ENCODE results near the gene PMPCB.

Gene PMPCB

DNA sequence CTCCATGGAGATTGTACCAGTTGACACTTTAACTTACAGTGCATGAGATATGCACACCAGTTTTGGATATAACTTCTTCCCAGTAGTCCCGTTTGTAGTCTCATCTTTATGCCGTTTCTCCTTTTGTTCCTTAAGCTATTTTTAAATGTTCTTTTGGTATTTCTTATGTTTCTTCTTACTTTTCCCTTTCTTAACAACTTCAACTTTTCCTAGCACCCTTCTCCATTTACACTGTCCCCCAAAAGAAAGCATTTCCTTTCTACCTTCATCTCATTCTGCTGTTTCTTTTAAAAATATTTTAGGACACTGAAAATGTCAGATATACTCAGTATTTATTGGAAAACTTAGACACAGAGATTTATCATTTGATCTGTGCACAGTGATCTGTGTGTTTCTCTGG lies 51.7 kb downstream of the PMPCB start:
- DNase-seq (ENCODE audit: low spot score) = no peak
- TF ChIP-seq, protein P1, sequence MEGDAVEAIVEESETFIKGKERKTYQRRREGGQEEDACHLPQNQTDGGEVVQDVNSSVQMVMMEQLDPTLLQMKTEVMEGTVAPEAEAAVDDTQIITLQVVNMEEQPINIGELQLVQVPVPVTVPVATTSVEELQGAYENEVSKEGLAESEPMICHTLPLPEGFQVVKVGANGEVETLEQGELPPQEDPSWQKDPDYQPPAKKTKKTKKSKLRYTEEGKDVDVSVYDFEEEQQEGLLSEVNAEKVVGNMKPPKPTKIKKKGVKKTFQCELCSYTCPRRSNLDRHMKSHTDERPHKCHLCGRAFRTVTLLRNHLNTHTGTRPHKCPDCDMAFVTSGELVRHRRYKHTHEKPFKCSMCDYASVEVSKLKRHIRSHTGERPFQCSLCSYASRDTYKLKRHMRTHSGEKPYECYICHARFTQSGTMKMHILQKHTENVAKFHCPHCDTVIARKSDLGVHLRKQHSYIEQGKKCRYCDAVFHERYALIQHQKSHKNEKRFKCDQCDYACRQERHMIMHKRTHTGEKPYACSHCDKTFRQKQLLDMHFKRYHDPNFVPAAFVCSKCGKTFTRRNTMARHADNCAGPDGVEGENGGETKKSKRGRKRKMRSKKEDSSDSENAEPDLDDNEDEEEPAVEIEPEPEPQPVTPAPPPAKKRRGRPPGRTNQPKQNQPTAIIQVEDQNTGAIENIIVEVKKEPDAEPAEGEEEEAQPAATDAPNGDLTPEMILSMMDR (IDR thresholded peaks at IDR 0.05; ENCODE audit: borderline replicate concordance, control extremely low read depth, extremely low read depth, insufficient read depth, missing control alignments) = no peak
- in situ Hi-C loops (cut with MboI; ENCODE audit: low sequenced_read_pairs, unreplicated experiment) = no loop called here

DNA sequence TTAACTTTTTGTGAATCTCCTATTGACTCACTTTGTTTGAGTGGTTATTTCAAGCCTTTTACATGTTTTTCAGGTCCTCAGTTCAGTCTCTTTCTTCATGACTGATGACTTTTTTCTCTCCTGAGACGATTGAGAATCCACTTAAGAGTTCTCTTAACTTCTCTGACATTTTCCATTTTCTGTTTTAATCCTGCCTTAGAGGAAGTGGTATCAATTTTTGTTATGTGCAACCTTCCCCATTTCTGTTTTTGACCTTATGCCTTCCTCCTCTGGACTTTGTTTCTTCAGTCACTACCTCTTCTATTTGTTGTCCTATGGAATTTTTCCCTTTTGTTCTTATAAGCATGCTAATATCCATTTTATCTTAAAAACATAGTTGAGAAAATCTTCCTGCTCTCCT lies 52.6 kb downstream of the PMPCB start:
- TF ChIP-seq, protein P1 (IDR thresholded peaks at IDR 0.05; ENCODE audit: borderline replicate concordance, control extremely low read depth, extremely low read depth, insufficient read depth, missing control alignments) = no peak
- in situ Hi-C loops (cut with MboI; ENCODE audit: low sequenced_read_pairs, unreplicated experiment) = no loop called here
- DNase-seq (ENCODE audit: low spot score) = no peak

All from GM13976 (cell line).